GM18511 (cell line): Measurements from ENCODE around the gene MAP4K4.

Source experiments
- ATAC-seq: cut with Tn5 transposase; IDR thresholded peaks from one replicate; pipeline ENCODE4 v1.9.1; 2021; ENCODE audit warnings: mild to moderate bottlenecking, moderate library complexity; ENCODE audit not compliant: unreplicated experiment

MAP4K4 gene

GRCh38 chr2:101782427-101782792 is 84.9 kb downstream of the MAP4K4 start:
- no peak for ATAC-seq

DNA sequence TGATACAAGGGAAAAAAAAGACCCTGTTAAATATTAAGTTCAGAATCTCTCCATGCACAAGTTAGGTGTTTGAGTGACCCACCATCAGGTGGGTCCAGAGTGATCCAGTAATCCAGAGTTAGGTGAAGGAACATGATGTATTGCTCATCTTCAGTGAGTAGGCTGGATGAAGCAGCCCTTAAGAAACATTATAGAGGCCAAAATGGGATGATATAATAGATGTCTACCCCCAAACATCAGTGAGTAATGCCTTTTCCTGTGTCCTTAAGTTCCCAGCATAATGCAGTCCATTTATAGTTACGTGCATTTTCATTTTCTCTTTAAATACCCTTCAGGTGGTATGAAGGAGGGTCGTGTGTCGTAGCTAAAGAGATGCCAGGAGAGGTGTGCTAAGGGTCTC is 89.6 kb downstream of the MAP4K4 start:
- no peak for ATAC-seq

DNA sequence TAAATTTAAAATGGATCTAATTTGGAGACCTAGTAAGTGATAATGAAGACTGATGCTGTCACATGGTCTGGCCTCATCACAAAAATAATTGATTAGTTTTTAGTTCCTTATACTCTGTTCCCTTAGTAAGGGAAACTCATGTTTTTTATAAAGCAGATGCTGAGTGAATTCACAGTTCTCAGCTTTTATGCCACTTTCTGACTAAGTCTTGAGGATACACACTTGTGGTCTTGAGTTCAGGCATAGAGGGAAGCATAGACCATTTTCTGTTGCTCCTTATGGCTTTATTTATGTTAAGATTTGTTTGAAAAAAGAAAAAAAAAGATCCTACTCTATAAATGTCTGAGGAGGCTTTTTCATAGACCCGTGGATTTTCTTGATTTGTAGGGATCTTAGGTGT is 91.1 kb downstream of the MAP4K4 start:
- ATAC-seq, result no peak

DNA sequence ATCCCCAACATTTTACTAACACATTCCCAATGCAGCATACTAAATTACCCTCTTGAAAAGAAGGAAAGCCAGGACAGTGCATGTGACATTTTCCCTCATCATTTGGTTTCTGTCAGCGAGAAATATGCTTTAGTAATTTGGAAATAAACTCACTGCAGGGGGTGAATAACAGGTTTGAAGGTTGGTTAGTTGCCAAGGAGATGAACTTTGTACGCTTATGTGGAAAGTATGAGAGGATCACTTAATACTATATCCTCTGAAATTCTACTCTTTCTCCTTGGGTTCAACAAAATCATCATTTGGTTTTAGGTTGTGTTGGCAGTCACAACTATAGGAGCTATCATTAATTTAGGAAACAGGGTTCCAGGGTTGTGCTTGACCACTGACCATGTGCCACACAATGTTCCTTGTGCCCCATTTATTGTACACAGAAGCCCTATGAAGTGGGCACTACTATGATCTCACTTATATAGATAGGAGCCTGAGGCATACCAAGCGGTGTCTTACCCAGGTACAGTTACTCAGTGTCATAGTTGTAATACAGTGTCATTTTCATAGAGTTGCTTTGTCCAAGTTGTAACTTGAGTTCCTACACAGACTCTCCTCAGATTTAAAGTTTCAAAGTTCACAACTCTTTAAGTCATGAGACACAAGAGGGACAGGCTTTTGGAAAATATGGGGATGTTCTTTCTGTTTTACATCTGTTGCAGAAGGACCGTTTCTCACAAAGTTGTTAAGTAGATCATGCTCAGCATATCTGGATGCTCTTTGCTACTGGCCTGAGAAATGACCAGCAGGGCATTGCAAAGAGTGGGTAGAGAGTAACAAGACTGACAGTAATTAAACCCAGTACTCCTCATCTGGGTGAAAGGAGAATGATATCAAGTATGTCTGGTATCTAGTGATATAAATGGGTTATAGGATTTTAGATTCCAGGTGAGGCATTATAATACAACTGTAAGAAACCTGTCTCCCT is 91.8 kb downstream of the MAP4K4 start:
- ATAC-seq, result no peak

GRCh38 chr2:101790416-101790815 is 92.9 kb downstream of the MAP4K4 start:
- no peak for ATAC-seq

DNA sequence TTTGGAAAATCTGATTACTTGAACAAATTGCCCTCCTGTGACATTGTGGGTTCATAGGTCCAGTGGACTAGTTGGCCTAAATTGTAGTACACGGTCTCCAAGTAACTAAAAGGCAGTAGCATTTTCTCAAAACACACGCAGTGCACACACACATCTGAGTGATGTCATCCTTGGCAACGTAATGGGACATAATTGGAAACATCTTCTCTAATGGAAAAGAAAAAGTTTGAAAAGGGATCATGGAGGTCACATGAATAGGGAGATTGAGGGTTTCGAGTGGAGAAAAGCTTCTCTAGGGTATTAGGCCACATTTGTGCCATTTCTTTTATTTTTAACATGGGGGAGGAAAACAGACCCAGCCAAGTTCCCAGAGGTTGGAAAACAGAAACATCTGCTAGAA is 93.3 kb downstream of the MAP4K4 start:
- ATAC-seq, result no peak

GRCh38 chr2:101792208-101792607 is 94.7 kb downstream of the MAP4K4 start:
- ATAC-seq, result no peak

DNA sequence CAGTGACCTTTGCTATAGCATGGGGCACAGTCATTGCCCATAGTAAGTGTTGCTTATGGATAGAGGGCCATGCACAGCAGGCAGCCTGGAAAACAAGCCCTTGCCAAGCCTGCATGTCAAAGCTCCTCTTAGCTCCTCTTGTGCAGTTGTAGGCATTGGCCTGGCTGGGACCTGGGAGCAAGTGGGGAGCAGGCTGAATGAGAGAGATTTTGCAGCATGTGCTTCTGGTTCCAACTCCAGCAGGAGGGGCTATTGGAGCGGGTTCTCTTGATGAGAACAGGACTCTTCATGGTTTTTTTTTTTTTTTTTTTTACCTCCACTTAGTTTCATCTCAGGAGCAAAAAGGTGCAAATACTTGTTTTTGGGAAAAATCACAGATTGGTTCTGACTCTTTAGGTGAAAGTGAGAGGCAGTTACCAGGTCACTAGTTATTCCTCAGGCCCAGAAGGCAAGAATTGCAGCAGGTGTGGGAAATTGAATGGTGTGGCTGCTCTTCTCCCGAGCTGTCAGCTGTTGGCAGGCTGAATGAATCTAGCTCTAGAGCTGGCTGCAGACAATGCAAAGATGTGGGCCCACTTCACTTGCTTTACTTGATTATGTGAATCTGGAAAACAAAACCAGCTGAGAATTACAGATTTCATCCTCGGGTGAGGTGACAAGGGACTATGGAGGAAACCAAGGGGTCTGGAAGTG is 95.9 kb downstream of the MAP4K4 start:
- ATAC-seq, result no peak

DNA sequence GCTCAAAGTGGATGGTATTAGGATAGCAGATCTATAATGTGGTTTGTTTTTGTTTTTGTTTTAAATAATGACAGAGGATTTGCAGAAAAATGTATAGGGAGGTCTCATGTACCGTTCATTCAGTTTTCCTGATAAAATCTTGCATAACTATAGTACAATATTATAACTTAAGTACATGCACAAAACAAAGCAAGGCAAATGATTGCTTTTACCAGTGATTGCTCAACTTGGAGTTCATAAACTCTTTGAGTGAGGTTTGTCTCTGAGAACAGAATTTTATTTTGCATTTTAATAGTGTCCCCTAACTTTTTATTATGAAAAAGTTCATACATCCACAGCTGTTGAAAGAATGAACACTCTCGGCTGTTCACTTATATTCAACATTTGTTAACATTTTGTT is 96.6 kb downstream of the MAP4K4 start:
- no peak for ATAC-seq

GRCh38 chr2:101795033-101795432 is 97.5 kb downstream of the MAP4K4 start:
- no peak for ATAC-seq

DNA sequence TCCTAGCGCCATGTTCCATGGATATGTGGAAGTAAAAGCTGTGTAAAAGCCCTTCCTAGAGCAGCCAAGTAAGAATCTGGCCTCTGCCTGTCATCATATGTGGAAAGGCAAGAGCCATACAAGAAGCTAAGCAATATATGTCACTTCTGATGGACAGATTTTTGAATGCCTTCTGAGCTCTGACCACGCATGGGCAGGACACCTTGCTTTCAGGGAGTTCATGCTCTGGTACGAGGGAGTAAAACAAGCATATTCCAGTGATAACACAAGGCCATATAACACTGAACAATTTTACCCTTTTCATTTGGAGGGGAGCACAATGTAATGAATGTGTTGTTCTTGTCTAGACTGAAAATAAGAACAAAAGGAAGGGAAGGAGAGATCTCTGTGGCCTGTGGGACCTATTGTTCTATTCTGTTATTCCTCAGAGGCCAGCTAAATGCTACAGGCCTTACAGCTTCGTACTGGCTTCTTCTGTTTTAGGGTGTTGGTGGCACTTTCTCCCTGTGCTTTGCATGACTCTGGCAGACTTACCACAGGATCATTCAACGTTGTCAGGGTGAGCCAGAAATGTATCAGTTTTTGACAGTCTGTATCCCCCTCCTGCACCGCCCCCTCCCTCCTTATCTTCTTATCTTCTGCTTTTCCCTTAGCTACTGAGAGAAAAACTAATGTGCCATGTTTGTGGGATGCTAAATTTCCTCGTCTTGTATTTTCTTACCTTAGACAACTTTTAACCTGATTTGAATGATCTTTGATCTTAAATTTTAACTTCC is 99.5 kb downstream of the MAP4K4 start:
- ATAC-seq, result no peak

DNA sequence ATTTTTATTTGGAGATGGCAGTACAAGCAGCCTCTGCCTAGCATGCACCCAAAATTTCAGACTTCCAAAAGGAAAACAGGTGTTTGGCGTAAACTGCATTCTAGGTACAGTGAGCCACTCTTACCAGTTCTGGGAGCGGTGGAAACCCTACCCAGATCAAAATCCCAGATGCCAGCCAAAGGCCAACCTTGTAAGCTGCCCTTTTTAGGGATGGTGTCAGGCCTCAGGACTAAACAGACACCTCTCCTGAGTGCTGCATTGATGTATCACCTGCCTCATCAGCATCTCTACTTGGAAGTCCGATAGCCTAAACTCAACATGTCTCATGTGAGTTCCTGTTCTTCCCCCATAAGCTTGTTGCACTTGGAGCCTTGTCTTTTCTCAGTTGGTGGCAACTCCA is 104.0 kb downstream of the MAP4K4 start:
- no peak for ATAC-seq

GRCh38 chr2:101802329-101802728 is 104.8 kb downstream of the MAP4K4 start:
- ATAC-seq, result no peak

DNA sequence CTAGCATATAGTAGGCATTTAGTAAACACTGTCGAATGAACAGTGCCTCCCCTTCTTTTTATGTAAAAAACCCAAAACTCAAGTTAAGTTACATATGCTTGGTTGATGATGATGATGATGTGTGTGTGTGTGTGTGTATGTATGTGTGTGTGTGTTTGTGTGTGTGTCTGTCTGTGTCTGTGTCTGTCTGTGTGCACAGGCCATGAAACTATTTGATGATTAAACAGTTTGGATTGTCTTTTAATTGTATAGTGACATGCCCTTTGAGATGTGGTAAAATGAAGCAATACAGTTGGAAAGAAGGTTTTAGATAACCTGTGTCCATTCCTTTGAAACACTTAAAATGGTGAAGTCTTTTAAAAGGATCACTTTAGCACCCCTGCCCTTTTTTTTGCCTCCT is 105.6 kb downstream of the MAP4K4 start:
- no peak for ATAC-seq

GRCh38 chr2:101803945-101804696 is 106.6 kb downstream of the MAP4K4 start:
- no peak for ATAC-seq

DNA sequence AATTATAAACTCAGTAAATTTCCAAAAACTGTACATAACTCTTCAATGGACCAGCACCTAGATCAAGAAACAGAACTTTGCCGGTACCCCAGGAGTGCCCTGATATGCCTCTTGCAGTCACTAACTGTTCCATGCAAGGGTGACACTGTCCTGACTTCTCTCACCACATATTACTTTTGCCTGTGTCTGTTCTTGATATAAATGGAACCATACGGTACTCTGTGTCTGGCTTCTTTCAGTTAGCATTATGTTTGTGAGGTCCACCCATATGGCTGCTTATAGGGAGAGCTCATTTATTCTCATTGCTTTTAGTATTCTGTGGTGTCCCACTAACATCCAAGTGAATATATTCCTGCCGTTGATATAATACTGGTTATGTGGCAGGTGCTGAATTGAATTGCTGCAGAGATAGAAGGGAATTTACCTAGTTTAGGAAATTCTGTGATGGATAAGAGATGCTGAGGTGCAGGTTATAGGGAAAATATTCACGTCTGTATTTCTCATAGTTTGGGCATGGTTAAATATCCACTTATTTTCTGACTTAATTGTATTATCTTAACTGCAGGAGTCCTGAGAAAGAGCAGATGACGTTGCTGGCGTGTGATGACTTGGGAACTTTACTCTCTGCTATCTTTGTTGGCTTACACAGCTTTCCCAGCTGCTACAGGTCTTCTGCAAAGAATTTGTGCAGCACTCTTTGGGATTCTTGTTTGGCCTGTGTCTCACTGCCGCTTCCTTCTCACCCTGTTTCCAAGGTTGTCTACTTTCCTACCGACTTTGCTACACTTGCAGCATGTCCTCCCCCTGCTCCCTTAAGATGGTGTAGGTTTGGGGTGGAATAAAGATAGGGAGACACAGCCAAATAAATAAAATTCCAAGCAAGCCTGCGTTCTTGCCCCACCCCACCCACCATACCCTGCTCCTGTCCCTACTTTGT is 107.9 kb downstream of the MAP4K4 start:
- ATAC-seq, result no peak

DNA sequence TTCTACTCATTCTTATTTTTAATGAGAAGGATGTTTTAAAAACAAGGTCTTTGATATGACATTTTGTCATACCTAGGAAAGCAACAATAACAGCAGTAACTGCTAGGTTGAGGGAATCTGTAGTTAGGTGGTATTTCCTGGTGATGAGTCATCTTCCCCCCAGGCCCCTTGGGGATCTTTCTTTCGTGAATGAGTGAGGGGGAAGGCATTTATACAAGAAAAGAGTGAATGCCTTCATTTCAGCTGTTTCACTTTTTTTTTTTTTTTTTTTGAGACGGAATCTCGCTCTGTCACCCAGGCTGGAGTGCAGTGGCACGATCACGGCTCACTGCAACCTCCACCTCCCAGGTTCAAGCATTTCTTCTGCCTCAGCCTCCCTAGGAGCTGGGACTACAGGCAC is 108.6 kb downstream of the MAP4K4 start:
- no peak for ATAC-seq

GRCh38 chr2:101806701-101807100 is 109.2 kb downstream of the MAP4K4 start:
- ATAC-seq, result no peak

- no peak for ATAC-seq
These were observed 109.7 kb downstream of the MAP4K4 start for GRCh38 chr2:101807242-101807641.
